Measurements from ENCODE around the gene SLC26A3. TPM values are rescaled to one million over a fixed set of nuclear protein-coding genes. Genes with fewer than 3 reads are reported as not detected.

Gene SLC26A3
- total and polyA plus RNA-seq, 4 donors: under 0.01 to 0.49 (median 0.14) TPM

DNA sequence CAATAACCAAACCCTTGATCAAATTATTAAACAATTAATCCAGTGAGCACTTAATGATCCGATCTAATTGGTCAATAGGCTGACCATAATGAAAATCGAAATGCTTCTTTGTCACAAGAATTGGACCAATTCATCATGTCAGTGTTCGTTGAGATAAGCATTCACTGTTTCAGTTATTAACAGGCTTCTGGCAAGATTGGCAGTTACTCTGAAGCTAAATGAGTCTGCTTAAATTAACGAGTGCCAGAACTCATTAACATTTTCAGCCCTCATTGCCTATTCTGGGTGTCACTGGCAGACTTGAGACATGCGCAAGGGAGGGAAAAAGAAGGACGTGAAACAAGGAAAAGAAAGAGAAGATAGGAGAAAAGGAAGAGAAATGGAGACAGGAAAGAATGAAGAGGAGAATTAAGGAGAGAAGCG is 30.7 kb upstream of the SLC26A3 start (continued):
- TF ChIP-seq, protein P1, sequence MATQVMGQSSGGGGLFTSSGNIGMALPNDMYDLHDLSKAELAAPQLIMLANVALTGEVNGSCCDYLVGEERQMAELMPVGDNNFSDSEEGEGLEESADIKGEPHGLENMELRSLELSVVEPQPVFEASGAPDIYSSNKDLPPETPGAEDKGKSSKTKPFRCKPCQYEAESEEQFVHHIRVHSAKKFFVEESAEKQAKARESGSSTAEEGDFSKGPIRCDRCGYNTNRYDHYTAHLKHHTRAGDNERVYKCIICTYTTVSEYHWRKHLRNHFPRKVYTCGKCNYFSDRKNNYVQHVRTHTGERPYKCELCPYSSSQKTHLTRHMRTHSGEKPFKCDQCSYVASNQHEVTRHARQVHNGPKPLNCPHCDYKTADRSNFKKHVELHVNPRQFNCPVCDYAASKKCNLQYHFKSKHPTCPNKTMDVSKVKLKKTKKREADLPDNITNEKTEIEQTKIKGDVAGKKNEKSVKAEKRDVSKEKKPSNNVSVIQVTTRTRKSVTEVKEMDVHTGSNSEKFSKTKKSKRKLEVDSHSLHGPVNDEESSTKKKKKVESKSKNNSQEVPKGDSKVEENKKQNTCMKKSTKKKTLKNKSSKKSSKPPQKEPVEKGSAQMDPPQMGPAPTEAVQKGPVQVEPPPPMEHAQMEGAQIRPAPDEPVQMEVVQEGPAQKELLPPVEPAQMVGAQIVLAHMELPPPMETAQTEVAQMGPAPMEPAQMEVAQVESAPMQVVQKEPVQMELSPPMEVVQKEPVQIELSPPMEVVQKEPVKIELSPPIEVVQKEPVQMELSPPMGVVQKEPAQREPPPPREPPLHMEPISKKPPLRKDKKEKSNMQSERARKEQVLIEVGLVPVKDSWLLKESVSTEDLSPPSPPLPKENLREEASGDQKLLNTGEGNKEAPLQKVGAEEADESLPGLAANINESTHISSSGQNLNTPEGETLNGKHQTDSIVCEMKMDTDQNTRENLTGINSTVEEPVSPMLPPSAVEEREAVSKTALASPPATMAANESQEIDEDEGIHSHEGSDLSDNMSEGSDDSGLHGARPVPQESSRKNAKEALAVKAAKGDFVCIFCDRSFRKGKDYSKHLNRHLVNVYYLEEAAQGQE (IDR thresholded peaks at IDR 0.05): no peak
- TF ChIP-seq RAD21 (IDR thresholded peaks at IDR 0.05) (no peak), YY1 (IDR thresholded peaks at IDR 0.05) (no peak)
- TF ChIP-seq, protein P2, sequence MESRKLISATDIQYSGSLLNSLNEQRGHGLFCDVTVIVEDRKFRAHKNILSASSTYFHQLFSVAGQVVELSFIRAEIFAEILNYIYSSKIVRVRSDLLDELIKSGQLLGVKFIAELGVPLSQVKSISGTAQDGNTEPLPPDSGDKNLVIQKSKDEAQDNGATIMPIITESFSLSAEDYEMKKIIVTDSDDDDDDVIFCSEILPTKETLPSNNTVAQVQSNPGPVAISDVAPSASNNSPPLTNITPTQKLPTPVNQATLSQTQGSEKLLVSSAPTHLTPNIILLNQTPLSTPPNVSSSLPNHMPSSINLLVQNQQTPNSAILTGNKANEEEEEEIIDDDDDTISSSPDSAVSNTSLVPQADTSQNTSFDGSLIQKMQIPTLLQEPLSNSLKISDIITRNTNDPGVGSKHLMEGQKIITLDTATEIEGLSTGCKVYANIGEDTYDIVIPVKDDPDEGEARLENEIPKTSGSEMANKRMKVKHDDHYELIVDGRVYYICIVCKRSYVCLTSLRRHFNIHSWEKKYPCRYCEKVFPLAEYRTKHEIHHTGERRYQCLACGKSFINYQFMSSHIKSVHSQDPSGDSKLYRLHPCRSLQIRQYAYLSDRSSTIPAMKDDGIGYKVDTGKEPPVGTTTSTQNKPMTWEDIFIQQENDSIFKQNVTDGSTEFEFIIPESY (IDR thresholded peaks at IDR 0.05): no peak

DNA sequence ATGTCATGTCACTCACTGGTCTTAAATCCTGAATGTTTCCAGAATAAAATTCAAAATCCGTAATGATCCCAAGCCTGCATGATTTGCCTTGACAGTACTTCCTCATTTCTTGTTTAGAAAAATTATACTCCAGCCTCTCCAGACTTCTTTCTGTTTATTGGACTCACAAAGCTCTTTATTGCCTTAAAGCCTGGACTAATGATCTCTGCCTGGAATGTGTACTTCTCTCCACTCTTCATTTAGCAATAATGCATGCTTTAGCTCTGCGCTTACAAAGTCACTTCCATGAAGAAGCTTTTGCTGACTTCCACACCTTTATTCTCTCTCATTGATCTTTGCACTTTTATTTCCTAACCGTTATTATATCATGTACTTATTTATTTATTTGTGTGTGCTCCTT is 27.4 kb upstream of the SLC26A3 start:
- no peak for DNase-seq (ENCODE audit: low spot score)
- Histone ChIP-seq H3K9me3 (ENCODE audit: control insufficient read depth in 4 of 4, low read length in 3 of 4) (no peaks in the 10 kb centered on the region), H3K4me1 (ENCODE audit: control insufficient read depth in 4 of 4, insufficient read depth in 4 of 4, low read length in 3 of 4) (peaks cover 0 to 2% (median 0%) of the 10 kb centered on the region in 4 donors), H3K36me3 (ENCODE audit: control insufficient read depth in 4 of 4, insufficient read depth in 3 of 4, low read depth in 1 of 4, low read length in 3 of 4) (no peaks in the 10 kb centered on the region), H3K27me3 (ENCODE audit: control insufficient read depth in 4 of 4, insufficient read depth in 4 of 4, low read length in 3 of 4) (no peaks in the 10 kb centered on the region), H3K27ac (ENCODE audit: low read depth in 1 of 2, low read length in 2 of 2) (no peak overlapping the region), H3K9ac (ENCODE audit: low read depth in 1 of 2, low read length in 2 of 2) (no peak overlapping the region), H3K4me3 (ENCODE audit: low read depth in 1 of 3, low read length in 3 of 3) (no peak overlapping the region)
- TF ChIP-seq SP1 (IDR thresholded peaks at IDR 0.05): no peak
- no peak for TF ChIP-seq GABPA (IDR thresholded peaks at IDR 0.05 in 1 of 2, conservative IDR thresholded peaks at IDR 0.05 in 1 of 2)
- 81% methylated on average over 3 of the region's 3 CpGs for WGBS

GRCh38 chr7:107828540-107828939 is 25.5 kb upstream of the SLC26A3 start:
- H3K27ac ChIP-seq (ENCODE audit: low read depth in 1 of 2, low read length in 2 of 2): no peak overlapping the region
- H3K36me3 ChIP-seq (ENCODE audit: control insufficient read depth in 4 of 4, insufficient read depth in 3 of 4, low read depth in 1 of 4, low read length in 3 of 4): no peaks in the 10 kb centered on the region
- peaks cover 0 to 2% (median 0%) of the 10 kb centered on the region in 4 donors for H3K4me1 ChIP-seq (ENCODE audit: control insufficient read depth in 4 of 4, insufficient read depth in 4 of 4, low read length in 3 of 4)
- H3K9ac ChIP-seq (ENCODE audit: low read depth in 1 of 2, low read length in 2 of 2): no peak overlapping the region
- no peak for TF ChIP-seq CTCF (IDR thresholded peaks at IDR 0.05; ENCODE audit: low read depth, low read length, missing input control)
- TF ChIP-seq JUND (IDR thresholded peaks at IDR 0.05): no peak
- no peak for TF ChIP-seq FOXA2 (IDR thresholded peaks at IDR 0.05)
- no peak for TF ChIP-seq RXRA (IDR thresholded peaks at IDR 0.05)
- no peak for TF ChIP-seq ATF3 (IDR thresholded peaks at IDR 0.05)
- no peak for TF ChIP-seq NR2F2 (IDR thresholded peaks at IDR 0.05)
- TF ChIP-seq HNF4A (conservative IDR thresholded peaks at IDR 0.05): no peak
- no peak for TF ChIP-seq GABPA (IDR thresholded peaks at IDR 0.05 in 1 of 2, conservative IDR thresholded peaks at IDR 0.05 in 1 of 2)
- TF ChIP-seq, protein P2 (IDR thresholded peaks at IDR 0.05): no peak
- TF ChIP-seq, protein P3, sequence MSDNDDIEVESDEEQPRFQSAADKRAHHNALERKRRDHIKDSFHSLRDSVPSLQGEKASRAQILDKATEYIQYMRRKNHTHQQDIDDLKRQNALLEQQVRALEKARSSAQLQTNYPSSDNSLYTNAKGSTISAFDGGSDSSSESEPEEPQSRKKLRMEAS (IDR thresholded peaks at IDR 0.05): no peak
- TF ChIP-seq, protein P1 (IDR thresholded peaks at IDR 0.05): no peak
- TF ChIP-seq HNF4G (IDR thresholded peaks at IDR 0.05): no peak
- no peak for TF ChIP-seq TAF1 (conservative IDR thresholded peaks at IDR 0.05)
- TF ChIP-seq EGR1 (IDR thresholded peaks at IDR 0.05; ENCODE audit: low read depth in 2 of 2): no peak
- no peak for TF ChIP-seq FOXA1 (IDR thresholded peaks at IDR 0.05)
- 87% methylated on average over 4 of the region's 4 CpGs for WGBS
- DNase-seq (ENCODE audit: low spot score): no peak
- no peak overlapping the region for H3K4me3 ChIP-seq (ENCODE audit: low read depth in 1 of 3, low read length in 3 of 3)
- no peaks in the 10 kb centered on the region for H3K27me3 ChIP-seq (ENCODE audit: control insufficient read depth in 4 of 4, insufficient read depth in 4 of 4, low read length in 3 of 4)
- H3K9me3 ChIP-seq (ENCODE audit: control insufficient read depth in 4 of 4, low read length in 3 of 4): peaks cover 0 to 2% (median 0%) of the 10 kb centered on the region in 4 donors
